Activated naive CD4-positive, alpha-beta T cell treated with anti-CD3 and anti-CD28 coated beads, Interleukin-2, amount 50 U/mL, for 72 hours (primary cell): ENCODE measurements around the gene SUPT4H1. TPM values are rescaled to one million over a fixed set of nuclear protein-coding genes. Genes with fewer than 3 reads are reported as not detected.
A peak's percentile ranks its signal among the peaks of the same experiment; 100 is the strongest.

ENCODE experiments used
- ATAC-seq, 2 donors: fragments of 150-1000 bp; cut with Tn5 transposase; 2 replicates each; pipeline ENCODE4 v1.10.0; 2021; ENCODE audit warnings: mild to moderate bottlenecking in 2 of 2, moderate library complexity in 2 of 2
- DNase-seq, 2 donors: peaks; one replicate each; pipeline ENCODE4 v3.0.0; 2021 to 2022; ENCODE audit warnings: low spot score in 2 of 2
- H3K27ac Mint-ChIP-seq, 2 donors: one replicate each; pipeline ENCODE4 v1.8.0; 2022; ENCODE audit warnings: mild to moderate bottlenecking in 2 of 2, mixed read lengths in 2 of 2
- H3K36me3 Mint-ChIP-seq, 2 donors: one replicate each; pipeline ENCODE4 v1.8.0; 2022; ENCODE audit warnings: mixed read lengths in 2 of 2
- H3K9me3 Mint-ChIP-seq, 2 donors: one replicate each; pipeline ENCODE4 v1.8.0; 2022; ENCODE audit warnings: mixed read lengths in 2 of 2
- total RNA-seq, 2 donors: library from RNA; stranded (reverse); gene quantifications; one replicate each; pipeline ENCODE4 v1.2.3, GENCODE V29; 2022

SUPT4H1 gene
- total RNA-seq, 2 donors from 2014 or later, result 105 to 141 TPM

GRCh38 chr17:58300336-58300735, 51.7 kb downstream of the SUPT4H1 start:
- no peak overlapping the region for H3K27ac Mint-ChIP-seq
- H3K36me3 Mint-ChIP-seq, result no peaks in the 10 kb centered on the region
- ATAC-seq (no peak), DNase-seq (peak in 1 of 2 donors; percentile 13)
- H3K9me3 Mint-ChIP-seq, result no peaks in the 10 kb centered on the region

Other genes with a start within 250 kb of the SUPT4H1 start
- under 1 TPM; 0.18 to 0.30 TPM for gene OR4D1, start 203.8 kb downstream of the SUPT4H1 start, total RNA-seq
- gene OR4D2, start 185.2 kb downstream of the SUPT4H1 start, total RNA-seq, result not detected
- not detected for gene EPX, start 159.5 kb downstream of the SUPT4H1 start, total RNA-seq
- 10 to 100 TPM; 22.4 to 28.4 TPM for gene MKS1, start 132.9 kb downstream of the SUPT4H1 start, total RNA-seq
- gene LPO, start 113.6 kb downstream of the SUPT4H1 start, total RNA-seq, result under 1 TPM; 0.16 to 0.19 TPM
- not detected for gene MPO, start 71.3 kb downstream of the SUPT4H1 start, total RNA-seq
- 100 to 1,000 TPM in 1 of 2 donors, 10 to 100 TPM in 1; 19.2 to 123 TPM for gene TSPOAP1, start 23.4 kb downstream of the SUPT4H1 start, total RNA-seq
- 1 to 10 TPM; 2.5 to 2.9 TPM for gene RNF43, start 65.3 kb upstream of the SUPT4H1 start, total RNA-seq
- gene HSF5, start 136.2 kb upstream of the SUPT4H1 start, total RNA-seq, result 1 to 10 TPM; 2.0 to 3.9 TPM
- 10 to 100 TPM; 55.2 to 73.3 TPM for gene MTMR4, start 162.4 kb upstream of the SUPT4H1 start, total RNA-seq